Renal cortical epithelial cell (primary cell): ENCODE results near the gene TCP11. TPM values are rescaled to one million over a fixed set of nuclear protein-coding genes. Genes with fewer than 3 reads are reported as not detected.

Experiments used
- DNase-seq: peaks from one replicate; pipeline ENCODE4 v3.0.0-alpha.2; 2011; ENCODE audit warnings: low read depth
- total RNA-seq: library from RNA; depleted of rRNA; stranded (reverse); fragments of >200 nt; gene quantifications from 2 replicates; pipeline ENCODE4 v1.2.3, GENCODE V29; 2014

The TCP11 gene
- total RNA-seq, 1 donor from 2014 or later = 0.60 TPM

DNA sequence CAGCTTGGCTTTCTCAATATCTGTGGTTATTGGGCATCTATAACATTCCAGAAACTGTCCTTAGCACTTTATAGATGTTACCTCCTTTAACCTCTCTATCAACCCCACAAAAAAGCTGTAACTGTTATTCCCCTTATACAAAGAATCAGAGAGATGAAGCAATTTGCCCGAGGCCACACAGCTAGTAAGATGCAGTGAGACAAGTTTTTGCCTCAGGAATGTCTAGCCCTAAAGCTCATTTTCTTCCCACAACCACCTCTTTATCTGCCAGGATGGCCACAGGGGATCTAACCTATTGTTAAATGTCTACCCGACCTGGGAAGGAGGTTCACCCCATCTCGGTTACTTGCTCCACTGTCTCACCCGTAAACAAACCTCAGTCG lies 31.9 kb upstream of the TCP11 start:
- DNase-seq = no peak

DNA sequence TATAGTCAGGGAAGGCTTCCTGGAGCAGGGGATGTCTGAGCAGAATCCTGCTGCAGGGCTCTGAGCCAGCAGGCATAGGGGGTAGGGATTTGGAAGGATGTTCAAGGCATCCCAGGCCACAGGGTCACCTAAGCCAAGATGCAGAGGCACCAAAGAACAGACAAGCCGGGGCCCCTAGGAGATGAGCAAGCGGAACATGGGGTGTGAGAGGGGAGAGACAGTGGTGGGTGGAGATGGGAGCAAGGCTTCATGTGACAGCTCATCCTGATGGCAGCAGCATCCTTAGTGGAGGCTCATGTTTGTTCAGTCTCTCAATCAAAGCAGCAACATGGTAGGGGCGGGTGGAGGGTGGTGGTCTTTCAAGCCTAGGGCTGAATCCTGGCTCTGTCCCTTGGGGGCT lies 29.8 kb upstream of the TCP11 start:
- DNase-seq = no peak

DNA sequence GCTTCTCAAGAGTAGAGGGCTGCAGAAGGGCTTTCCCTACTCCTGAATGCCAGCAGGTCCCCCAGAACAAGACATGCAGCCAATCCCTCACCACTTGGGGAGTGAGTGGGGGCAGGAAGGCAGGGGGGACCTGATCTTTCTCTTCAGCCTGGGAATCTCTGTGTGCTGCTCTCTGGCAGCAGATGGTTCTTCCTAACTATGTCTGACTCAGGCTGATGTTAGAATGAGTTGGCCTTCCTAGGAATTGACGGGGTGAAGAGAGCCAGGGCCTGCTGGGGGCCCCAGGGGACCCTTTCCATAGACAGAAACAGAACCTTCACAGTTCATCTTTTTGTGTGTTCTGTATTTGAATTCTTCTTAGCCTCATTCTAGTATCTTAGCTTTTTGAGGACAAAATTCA lies 29.0 kb upstream of the TCP11 start:
- DNase-seq = no peak

DNA sequence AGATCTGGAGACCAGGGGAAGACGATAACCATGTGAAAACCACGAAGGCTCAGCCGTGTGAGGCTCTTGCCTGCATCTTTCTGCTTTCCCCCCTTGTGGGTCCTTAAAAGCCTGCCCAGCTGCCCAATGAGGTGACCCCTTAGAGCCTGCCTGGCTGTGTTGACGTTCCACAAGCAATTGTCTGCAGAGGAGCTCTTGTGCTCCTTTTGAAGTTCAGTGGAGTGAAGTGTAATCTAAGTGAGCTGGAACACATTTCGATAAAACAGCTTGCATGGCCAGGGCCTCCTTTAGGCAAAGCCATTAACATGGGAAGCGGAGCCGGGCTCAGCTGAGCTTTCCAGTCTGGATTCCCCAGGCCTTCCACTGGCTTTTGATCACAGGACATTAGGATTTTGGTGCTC lies 27.3 kb upstream of the TCP11 start:
- DNase-seq = no peak

DNA sequence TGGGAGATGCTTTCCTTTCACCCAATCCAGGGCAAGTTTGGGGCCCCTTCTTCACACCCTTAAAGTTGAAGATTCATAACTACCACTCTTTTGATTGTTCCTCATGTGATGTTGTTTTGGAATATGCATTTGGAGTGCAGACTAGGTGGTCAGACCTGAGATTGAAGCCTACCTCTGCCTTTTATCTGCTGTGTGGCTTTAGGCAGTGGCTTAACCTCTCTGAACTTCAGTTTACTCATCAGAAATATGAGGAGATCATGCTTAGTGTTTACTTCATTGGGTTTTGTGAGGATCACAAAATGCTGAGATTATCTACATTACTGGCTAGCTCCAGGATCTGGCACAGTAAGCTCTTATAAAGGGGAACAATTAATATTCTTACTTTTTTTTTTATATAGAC lies 26.4 kb upstream of the TCP11 start:
- no peak for DNase-seq

DNA sequence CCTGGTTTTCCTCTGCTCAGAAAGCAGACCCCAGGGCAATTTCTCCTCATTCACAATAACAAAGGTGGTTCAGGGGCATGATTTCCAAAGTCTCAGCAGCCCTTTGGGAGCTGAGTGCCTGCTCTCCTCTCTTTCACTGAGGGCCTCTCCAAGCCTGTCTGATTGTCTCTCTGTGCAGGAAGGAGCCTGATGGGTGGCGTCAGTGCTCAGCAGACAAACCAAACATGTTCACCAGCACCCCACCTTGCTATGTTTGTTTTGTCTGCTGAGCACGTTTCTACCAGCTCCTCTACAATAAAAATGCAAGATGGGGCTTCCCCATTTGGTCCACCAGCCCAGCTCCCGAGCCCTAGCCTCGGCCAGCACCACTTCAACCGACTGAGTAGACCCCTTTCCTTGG lies 25.4 kb upstream of the TCP11 start:
- DNase-seq = no peak

DNA sequence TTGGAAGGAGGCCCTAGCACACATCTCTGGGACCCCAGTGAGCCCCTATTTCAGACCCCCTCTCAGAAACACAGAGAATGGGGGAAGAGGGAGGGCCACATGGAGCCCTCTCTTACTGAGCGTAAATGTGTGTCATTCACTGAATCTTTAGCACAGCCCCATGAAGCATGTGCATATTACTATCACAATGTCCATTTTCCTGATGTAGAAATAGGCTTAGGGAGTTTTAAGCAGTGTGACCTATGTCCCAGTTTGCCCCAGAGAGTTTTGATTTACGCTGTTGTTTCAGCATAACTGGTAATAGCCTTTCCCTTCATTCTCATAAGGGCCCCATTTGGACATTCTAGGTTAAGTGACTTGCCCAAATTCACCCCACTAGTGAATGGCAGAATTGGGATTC lies 25.0 kb upstream of the TCP11 start:
- no peak for DNase-seq

DNA sequence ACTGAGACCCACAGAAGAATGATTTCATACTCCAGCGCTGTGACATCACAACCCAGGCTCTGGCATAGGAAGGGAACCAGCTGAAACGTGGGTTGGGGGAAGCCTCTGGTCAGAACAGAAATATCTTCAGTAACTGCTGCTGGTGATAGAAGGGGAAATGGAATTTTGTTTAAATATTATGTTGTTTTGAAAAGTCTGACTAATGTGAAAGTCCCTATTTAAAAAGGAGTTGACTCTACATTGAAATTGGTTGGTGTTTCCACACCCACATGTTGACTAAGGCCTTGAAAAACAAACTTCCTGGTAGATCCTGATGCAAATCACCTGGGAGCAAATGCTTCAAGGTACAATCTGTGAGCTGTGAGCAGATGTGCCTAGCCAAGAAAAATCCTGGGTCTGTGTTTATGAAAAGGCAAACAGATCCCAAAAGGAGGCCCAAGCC lies 24.5 kb upstream of the TCP11 start:
- DNase-seq = peak; percentile 94

DNA sequence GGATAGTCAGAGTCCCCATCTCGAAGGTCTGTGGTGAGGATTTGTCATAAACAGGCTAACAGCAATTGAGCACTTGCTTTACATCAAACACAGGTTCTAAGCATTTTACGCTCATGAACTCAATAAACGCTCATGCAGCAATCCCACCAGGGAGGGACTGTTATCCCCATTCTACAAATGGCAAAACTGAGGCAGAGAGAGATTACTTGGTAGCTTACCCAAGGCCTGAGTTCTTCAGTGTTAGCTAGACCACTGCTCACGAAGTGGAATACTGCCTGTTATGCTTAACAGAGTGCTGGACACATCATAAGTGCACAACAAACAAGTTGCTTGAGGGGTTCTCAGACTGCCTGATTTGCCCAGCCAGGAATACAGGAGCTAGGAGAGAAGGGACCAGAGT lies 23.7 kb upstream of the TCP11 start:
- no peak for DNase-seq

DNA sequence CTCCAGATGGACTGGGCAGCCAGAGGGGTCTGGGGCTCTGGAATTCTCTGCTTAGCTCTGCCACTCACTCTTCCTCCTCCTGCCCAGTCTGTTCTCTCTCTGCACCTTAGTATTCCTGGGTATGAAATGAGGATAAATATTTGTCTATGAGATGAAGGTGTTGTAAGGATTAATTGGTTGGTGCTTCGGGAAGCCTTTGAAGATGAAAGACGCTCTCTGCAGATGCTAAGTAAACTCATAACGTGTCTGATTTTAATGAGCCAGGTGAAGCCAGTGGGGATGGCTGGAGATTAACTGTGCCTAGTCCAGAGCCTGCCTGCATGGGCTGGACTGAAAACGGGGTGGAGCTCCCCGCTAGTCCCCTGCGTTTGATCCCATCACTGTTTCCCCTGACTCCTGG lies 23.1 kb upstream of the TCP11 start:
- DNase-seq = no peak

DNA sequence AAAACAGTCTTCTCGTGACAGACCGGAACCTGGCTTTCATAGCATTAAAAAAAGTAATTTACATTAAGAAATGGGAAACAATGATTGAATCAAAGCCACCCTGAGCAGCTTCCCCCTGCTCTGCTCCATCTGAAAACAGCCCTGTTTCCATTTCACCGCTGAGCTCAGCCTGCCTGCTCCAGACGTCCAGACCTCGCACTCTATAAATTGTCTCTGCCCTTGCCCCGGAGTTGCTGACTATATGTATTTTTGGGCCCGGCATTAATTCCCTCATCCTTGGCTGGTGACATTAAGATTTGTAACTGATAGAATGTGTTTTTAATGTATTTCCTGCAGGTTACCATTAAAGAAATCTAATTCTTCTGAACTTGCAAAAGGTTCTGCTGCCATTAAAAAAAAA lies 22.7 kb upstream of the TCP11 start:
- DNase-seq = no peak

DNA sequence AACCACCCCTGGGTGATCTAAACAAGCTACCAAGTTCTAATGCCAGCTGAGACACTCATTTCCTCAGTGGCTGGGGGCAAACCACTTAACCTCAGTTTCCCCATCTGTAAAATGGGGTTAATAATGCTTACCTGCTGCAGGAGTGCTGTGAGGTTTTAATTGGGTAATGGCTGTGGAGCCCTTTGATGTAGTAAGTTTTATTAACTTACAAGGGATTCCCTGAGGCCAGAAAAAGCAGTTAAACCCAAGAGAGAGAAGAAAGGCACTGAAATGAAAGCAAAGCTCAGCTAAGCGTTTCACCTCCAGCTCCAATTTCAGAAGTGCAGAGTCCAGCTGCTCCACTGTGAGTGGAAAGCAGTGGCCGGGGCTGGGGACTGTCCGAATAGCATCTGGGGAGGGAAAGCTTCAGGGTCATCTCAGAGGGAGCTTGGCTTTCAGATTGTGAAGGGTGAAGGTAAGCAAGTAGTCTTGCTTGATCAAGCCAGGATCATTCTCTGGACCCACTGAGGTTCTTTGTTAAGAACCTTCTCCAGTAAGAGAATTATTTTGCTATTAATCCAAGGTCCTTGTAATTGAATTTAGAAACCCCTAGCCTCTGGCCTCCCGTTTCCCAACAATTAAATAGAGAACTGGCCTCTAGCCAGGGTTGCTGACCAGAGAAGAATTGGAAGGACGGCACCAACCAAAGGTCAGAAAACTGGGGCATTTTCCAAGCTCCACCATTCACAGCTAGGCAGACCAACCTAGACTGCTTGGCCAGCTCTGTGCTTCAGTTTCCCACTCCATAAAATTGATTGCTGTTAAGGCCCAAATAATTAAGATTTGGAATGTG lies 20.9 kb upstream of the TCP11 start:
- peak; percentile 69 for DNase-seq

DNA sequence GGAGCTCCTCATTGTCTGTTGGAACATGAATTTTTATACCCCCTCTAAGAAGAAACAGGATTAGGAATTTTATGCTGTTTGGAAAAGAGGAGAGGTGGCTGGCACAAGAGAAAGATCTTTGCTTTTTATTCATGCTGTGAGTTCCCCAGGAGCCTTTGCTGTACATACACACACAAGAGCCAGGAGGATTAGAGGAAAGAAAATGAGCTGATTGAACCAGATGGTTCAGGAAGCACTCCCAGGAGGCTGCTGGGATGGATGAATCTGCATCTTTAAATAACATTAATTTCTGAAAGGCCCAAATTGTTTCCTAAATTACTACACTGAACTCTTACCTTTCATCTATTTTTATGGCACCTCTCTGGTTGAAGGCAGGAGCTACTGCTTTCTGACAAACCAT lies 20.1 kb upstream of the TCP11 start:
- no peak for DNase-seq

DNA sequence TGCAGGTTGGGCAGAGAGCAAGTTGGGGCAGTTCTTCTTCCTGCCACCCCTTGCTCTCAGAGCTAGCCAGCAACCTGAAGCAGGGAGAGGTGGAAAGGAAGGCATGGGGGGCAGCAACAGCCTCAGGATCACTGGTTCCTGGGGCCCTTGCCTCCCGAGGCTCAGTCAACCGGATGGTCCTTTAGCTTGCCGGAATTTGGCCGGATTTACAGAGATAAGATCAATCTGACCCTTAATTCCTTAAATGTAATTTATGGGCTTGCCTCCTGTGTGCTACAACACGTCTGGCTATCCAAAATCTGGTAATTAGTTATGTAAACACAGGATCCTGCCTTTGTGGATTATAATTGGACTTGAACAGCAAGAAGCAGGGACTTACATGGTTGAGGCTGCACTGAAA lies 19.5 kb upstream of the TCP11 start:
- no peak for DNase-seq

DNA sequence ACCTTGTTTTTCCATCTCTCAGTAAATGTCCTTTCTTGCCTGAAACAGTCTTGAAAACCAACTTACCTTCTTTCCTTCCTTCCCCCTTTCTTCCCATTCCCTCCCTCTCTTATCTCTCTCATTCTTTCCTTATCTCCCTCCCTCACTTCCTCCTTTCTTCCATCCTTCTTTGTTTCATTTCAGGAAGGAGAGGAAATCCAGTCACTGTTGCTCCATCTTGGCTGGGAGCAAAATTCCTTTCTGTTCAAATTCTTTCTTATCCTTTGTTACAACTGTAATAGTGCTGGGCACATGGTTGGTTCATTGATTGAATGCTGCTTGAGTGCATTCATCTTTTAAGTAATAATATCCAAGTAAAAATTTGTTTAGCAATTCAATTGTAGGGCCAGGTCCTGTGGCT lies 17.4 kb upstream of the TCP11 start:
- DNase-seq = no peak

DNA sequence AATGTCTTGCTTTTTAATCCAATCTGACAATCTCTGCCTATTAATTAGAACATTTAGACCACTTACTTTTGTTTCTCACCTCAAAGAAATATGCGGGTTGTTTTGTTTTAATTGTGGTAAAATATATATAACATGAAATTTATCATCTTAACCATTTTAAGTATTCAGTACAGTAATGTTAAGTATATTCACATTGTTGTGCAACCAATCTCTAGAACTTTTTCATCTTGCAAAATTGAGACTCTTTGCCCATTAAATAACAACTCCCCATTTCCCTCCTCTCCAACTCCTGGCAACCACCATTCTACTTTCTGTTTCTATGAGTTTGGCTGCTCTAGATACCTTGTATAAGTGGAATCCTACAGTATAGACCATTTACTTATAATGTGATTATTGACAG lies 13.8 kb upstream of the TCP11 start:
- no peak for DNase-seq

DNA sequence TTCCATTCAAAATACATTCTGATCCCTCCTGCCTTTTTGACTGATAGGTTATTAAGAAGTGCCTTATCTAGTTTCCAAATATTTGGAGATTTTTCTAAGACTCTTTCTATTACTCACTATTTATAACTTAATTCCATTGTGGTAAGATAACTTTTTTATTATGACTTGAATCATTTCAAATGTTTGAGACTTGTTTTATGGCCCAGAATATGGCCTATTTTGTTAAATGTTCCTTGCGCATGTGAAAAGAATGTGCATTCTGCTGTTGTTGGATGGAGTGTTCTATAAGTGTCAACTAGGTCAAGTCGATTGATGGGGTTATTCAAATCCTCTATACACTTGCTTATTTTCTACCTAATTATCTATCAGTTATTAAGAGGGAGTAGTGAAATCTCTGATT lies 13.1 kb upstream of the TCP11 start:
- no peak for DNase-seq

DNA sequence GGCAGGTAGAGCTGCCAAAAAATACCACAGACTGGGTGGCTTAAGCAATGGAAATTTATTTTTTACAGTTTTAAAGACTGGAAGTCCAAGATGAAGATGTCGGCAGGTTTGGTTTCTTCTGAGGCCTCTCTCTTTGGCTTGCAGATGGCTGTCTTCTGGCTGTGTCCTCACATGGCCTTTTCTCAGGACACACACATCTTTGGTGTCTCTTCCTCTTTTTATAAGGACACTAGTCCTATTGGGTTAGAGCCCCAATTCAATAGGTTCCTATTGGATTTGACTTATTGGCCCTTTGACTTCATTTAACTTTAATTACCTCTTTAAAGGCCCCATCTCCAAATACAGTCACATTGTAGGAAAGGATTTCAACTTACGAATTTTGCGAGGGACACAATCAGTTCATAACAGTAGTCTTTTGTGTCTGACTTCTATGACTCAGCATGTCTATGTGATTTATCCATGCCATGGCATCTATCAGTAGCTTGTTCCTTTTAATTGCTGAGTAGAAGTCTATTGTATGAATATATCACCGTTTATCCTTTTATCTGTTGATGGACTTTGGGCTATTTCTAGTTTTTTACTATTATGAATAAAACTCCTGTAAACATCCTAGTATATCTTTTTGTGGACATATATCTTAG lies 11.0 kb upstream of the TCP11 start:
- DNase-seq = no peak

DNA sequence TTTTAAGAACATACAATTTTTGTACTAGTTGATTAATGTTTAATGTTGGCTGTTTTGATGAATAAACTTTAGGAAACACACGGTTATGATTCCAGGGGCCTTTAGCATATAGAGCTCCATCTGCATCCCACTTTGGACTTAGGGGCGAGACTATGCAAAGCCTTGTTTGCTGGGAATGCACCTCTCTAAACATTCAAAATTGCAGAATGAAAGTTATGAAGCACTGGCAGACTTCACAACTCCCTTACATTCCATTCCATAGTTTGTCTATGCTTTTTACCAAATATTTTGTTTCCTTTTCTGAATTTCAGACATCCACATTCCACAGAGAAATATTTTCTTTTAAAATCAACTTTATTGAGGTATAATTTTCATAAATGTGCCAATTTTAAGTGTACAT lies 10.3 kb upstream of the TCP11 start:
- no peak for DNase-seq

DNA sequence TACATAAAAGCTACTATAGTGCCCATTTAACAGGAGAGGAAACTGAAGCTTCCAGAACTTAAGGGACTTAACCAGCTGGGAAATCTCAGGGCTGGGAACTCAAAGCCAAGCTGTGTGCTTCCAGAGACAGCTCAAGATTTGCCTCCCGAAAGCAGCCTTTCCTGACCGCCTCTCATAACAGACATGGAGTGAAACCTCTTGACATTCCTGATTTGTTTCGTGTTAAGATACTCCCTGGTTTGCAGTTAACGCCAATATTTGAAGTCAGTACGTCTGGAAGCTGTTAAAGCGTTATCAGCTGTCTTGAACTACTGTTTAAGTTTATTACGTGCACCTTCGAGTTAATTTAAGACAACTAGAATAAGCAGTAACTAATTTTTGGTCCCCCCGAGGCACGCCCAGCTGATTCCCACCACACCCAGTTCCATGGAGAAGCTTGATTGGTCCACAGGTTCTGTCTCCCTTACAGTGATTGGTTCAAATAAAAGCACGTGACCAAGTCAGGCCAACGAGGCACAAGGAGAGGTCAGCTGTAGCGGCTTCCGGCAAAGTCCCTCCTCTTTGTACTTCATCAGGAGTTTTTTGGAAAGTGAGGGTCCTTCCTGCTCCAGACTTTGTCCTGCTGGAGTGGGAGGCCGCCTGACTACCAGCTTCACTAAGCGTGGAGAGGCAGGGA lies 8.9 kb upstream of the TCP11 start:
- DNase-seq = no peak

DNA sequence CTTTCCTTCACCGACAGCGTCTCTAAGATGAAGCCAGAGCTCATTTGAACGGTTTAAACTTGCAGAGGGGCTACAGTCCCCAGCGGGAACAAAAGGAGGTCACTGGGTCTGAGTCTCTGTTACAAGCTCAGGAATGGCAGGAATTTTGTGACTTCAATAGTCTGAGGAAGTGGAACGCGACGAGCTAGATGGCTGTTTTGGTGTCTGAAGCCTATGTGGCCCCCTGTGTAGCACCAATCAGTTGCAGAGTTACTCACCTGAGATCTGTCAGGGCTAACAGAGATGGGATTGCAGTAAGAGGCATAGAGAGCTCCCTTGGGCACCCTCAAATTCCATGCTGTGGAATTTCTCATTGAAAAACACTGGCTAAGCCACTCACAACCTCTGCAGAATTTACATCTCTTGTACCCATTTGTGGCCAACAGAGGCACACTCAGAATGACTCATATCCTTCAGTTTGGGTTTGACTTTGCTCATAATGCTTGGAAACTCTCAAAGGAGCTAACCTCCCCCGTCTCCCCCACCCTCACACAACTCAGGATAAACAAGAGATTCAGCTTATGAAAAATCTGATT lies 7.1 kb upstream of the TCP11 start:
- DNase-seq = peak; percentile 35

DNA sequence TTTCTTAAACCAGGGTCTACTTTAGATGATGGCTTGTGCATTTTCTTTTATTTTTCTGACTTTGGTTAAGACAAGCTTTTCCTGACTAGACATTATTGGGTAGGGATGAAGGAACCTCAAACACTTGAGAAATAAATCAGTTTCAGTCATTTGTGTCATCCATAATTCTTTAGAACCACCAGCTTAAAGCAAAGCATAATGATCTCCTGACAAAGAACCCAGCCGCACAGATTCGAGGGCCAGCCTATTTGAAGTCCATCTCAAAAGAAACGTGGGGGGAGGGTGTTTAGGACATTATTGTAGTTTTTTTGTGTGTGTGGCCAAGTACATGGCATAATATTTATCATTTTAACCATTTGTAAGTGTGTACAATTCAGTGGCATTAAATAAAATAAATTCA lies 6.3 kb upstream of the TCP11 start:
- DNase-seq = no peak

DNA sequence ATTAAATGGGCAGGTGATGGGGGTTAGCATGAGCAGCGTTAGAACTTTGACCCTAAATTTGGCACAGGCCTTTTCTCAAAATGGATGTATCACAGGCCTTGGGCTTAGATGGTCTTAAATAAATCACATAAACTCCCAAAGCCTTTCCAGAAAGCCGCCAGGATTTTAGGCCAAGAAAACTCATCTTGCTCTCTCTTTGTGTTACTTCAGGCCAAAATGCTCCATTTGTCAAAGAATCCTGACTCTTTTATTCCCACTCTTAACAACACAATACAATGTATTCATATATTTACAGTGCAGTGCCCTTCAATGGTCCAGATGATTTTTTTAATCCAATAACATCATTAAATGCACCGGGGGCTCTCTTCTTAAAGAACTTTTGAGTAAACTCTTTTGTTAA lies 5.9 kb upstream of the TCP11 start:
- no peak for DNase-seq
